ENCODE data around the gene C3orf20.

Gene C3orf20

DNA sequence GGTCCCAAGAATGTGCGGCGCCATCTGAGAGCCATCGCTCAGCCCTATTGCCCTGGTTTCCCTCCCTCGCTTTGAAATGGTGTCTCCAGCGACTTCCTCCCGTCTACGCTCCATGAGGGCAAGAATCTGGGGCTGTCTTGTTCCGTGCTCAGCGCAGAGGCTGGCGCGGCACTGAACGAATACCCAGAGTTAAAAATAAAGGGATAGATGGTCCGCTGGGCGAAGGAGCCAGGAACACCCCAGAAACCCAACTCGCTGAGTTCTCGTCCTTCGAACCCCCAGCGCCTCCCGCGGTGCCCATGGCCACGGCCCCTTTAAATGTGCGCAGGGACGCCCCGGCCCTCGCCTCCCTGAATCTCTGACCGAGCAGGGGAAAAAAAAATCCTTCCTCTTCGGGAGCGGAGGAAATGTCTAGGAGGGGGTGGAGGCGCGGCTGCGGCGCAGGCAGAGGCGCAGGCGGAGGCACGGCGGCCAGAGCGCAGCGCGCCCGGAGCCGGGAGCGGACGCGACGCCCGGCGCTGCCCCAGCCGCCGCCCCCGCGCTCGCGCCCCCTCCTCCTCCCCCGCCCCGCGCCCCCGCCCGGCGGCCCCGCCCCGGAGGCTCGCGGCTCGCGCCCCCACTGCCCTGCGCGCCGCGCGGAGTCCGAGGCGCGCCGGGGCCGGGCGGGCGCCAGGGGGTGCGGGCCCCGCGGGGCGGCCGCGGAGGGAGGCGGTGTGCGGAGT lies 135.3 kb downstream of the C3orf20 start:
- TF ChIP-seq, protein P1, sequence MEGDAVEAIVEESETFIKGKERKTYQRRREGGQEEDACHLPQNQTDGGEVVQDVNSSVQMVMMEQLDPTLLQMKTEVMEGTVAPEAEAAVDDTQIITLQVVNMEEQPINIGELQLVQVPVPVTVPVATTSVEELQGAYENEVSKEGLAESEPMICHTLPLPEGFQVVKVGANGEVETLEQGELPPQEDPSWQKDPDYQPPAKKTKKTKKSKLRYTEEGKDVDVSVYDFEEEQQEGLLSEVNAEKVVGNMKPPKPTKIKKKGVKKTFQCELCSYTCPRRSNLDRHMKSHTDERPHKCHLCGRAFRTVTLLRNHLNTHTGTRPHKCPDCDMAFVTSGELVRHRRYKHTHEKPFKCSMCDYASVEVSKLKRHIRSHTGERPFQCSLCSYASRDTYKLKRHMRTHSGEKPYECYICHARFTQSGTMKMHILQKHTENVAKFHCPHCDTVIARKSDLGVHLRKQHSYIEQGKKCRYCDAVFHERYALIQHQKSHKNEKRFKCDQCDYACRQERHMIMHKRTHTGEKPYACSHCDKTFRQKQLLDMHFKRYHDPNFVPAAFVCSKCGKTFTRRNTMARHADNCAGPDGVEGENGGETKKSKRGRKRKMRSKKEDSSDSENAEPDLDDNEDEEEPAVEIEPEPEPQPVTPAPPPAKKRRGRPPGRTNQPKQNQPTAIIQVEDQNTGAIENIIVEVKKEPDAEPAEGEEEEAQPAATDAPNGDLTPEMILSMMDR (conservative IDR thresholded peaks at IDR 0.05; ENCODE audit: low read depth, low read length): no peak
- DNase-seq (ENCODE audit: low read depth): no peak
- H3K4me3 ChIP-seq (ENCODE audit: low read depth, low read length): no peak overlapping the region

DNA sequence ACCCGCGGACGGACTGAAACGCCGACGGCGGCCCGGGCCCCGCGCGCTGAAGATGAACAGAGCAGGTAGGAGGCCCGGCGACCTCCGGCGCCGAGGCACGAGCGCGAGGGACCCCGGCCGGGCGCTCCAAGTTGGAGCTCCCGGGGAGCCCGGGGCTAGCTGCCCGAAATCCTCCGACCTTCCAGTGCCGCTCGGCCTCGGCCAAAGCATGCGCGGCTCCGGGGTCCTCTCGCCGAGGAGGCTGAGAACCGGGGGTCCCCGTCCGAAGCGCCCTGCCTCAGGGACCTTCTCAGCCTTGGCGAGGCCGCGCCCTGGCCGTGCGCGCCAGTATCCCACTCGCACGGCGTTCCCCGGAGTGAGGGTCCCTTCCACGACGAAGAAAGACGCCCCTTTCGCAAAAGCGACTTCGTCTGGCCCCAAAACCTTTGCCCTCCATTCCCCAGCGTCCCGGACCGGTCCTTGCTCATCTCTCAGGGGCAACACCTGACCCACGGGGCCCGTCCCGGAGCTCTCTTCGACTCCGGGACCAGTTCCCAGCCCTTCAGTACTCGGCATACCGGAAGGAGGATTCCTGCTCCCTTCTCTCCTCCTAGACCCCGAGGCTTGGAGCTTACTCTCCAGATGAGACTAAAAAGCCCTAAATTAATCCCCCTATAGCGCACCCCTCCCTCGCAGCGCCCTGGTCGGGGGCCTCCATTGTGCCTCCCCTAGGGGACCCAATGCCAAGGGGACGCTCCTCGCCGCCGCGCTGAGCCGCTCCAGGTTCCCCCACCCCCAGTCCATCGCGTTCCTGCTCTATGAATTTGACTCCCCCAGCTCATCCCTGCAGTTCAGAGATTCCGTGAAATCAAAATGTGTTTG lies 136.1 kb downstream of the C3orf20 start:
- TF ChIP-seq, protein P1 (conservative IDR thresholded peaks at IDR 0.05; ENCODE audit: low read depth, low read length): no peak
- no peak overlapping the region for H3K4me3 ChIP-seq (ENCODE audit: low read depth, low read length)
- DNase-seq (ENCODE audit: low read depth): no peak

DNA sequence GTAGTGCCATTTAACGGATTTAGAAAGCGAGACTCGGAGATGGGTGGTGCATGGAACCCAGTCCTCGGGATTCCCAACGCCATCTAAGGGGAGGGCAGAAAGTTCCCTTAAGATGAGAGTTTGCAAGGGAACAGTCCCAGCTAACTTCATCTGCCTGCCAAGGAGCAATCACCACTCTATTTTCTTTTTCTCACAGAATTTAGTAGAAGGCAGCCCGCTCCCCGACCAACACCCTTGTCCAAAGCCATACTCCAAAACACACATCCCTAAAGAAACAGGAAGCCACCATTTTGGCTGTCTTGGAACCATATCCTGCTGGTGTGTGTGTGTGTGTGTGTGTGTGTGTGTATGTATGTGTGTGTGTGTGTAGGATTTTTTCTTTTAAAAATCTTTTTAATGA lies 136.7 kb downstream of the C3orf20 start:
- no peak overlapping the region for H3K4me3 ChIP-seq (ENCODE audit: low read depth, low read length)
- no peak for DNase-seq (ENCODE audit: low read depth)

DNA sequence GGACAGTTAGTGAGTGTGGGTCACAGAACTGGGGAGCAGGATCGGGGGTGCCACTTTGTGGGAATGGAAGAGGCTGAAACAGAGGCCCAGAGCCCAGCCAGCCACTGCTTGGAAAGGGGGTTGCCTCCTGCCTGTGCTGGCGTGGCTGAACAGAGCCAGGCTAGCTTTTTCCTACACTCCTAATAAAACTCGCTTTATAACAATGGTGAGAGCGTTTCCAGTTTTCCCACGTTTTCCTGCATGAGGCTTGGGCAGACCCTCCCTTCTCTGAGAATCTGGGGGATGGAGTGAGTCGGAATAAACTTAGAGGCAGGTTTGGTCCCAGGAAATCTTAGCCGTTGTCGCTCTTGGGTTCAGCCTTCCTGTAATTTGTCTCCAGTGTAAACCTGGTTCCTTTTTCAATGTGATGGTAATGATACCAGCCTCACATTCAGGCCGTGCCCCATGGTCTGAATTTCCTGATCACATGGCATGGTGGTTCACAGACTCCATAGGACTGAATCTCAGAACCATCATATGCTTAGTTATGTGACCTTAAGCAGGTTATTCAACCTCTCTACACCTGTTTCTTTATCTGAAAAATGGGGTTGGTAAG lies 137.4 kb downstream of the C3orf20 start:
- TF ChIP-seq, protein P1 (conservative IDR thresholded peaks at IDR 0.05; ENCODE audit: low read depth, low read length): no peak
- DNase-seq (ENCODE audit: low read depth): no peak
- H3K4me3 ChIP-seq (ENCODE audit: low read depth, low read length): no peak overlapping the region

More for the DNA sequence above, 136.7 kb downstream of the C3orf20 start:
- TF ChIP-seq, protein P1 (conservative IDR thresholded peaks at IDR 0.05; ENCODE audit: low read depth, low read length): no peak

DNA sequence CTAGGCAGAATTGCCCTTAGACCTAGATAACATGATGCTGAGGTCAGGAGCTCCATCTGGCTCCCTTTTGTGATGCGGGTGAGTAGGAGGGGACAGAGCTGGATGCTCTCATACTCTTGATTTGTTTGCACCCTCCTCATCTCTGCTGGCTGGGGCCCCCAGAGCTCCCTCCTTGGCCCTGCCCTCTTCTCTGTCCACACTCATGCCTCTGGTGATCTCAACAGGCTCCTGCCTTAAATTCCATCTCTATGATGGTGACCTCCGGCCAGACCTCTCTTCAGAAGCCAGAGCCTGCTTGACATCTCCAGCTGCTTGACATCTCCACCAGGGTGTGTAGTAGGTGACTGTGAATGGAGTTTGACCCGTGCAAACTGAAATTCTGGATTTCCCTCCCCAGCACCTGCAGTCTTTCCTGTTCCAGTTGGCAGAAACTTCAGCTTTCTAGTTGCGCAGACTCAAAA lies 139.5 kb downstream of the C3orf20 start:
- TF ChIP-seq, protein P1 (conservative IDR thresholded peaks at IDR 0.05; ENCODE audit: low read depth, low read length): no peak
- no peak overlapping the region for H3K4me3 ChIP-seq (ENCODE audit: low read depth, low read length)
- DNase-seq (ENCODE audit: low read depth): no peak

- TF ChIP-seq, protein P1 (conservative IDR thresholded peaks at IDR 0.05; ENCODE audit: low read depth, low read length): no peak
- no peak overlapping the region for H3K4me3 ChIP-seq (ENCODE audit: low read depth, low read length)
- no peak for DNase-seq (ENCODE audit: low read depth)
These were observed 141.4 kb downstream of the C3orf20 start for GRCh38 chr3:14816359-14816758.

Data from choroid plexus epithelial cell (primary cell).